Muscle of arm (tissue), 12 donors: Measurements from ENCODE around the gene ATRN. TPM values are rescaled to one million over a fixed set of nuclear protein-coding genes. Genes with fewer than 3 reads are reported as not detected.
A peak's percentile ranks its signal among the peaks of the same experiment; 100 is the strongest.
"Not testable (repeated sequence)": the region's sequence is repeated elsewhere in the genome, so short reads cannot be mapped to it uniquely, and the experiment has no call there.

Experiments
- DNase-seq: peaks from one replicate; pipeline ENCODE4 v3.0.0-alpha.2; 2013
- polyA plus RNA-seq, 12 donors: library from polyadenylated mRNA; unstranded; fragments of 120-200 nt; gene quantifications; one replicate each; pipeline ENCODE4 v1.2.1, GENCODE V29; 2013; ENCODE audit not compliant: insufficient read length in 12 of 12

ATRN gene
- polyA plus RNA-seq, 12 donors: 22.6 to 30.1 (median 26.0) TPM; not detected in 1

GRCh38 chr20:3560162-3560561 lies 89.3 kb downstream of the ATRN start:
- no peak for DNase-seq

GRCh38 chr20:3560578-3560977 lies 89.8 kb downstream of the ATRN start:
- no peak for DNase-seq

- no peak for DNase-seq
Observed at GRCh38 chr20:3563133-3563532, 92.3 kb downstream of the ATRN start.

GRCh38 chr20:3563548-3564177 lies 92.8 kb downstream of the ATRN start:
- peak; percentile 51 for DNase-seq

- DNase-seq: no peak
Observed at GRCh38 chr20:3565851-3566250, 95.0 kb downstream of the ATRN start.

GRCh38 chr20:3572151-3572550 lies 101.3 kb downstream of the ATRN start:
- DNase-seq: no peak

GRCh38 chr20:3576363-3576762 lies 105.5 kb downstream of the ATRN start:
- no peak for DNase-seq

- DNase-seq: no peak
Observed at GRCh38 chr20:3577366-3577765, 106.5 kb downstream of the ATRN start.

GRCh38 chr20:3580412-3580811 lies 109.6 kb downstream of the ATRN start:
- no peak for DNase-seq

- DNase-seq: no peak
Observed at GRCh38 chr20:3583765-3584164, 112.9 kb downstream of the ATRN start.

GRCh38 chr20:3586093-3586492 lies 115.3 kb downstream of the ATRN start:
- no peak for DNase-seq

- no peak for DNase-seq
Observed at GRCh38 chr20:3590164-3590563, 119.3 kb downstream of the ATRN start.

GRCh38 chr20:3592931-3593330 lies 122.1 kb downstream of the ATRN start:
- no peak for DNase-seq

- no peak for DNase-seq
Observed at GRCh38 chr20:3595541-3595940, 124.7 kb downstream of the ATRN start.

- DNase-seq: no peak
Observed at GRCh38 chr20:3603108-3603507, 132.3 kb downstream of the ATRN start.

GRCh38 chr20:3605386-3605886 lies 134.6 kb downstream of the ATRN start:
- DNase-seq: not testable (repeated sequence)

- no peak for DNase-seq
Observed at GRCh38 chr20:3606021-3606420, 135.2 kb downstream of the ATRN start.

- no peak for DNase-seq
Observed at GRCh38 chr20:3611901-3612300, 141.1 kb downstream of the ATRN start.

- no peak for DNase-seq
Observed at GRCh38 chr20:3612795-3613572, 142.2 kb downstream of the ATRN start.

- no peak for DNase-seq
Observed at GRCh38 chr20:3613821-3614440, 143.1 kb downstream of the ATRN start.

GRCh38 chr20:3614466-3614865 lies 143.6 kb downstream of the ATRN start:
- DNase-seq: no peak

GRCh38 chr20:3615171-3615840 lies 144.5 kb downstream of the ATRN start:
- DNase-seq: not testable (repeated sequence)
